ENCODE results near the gene ABCG1. TPM values are rescaled to one million over a fixed set of nuclear protein-coding genes. Genes with fewer than 3 reads are reported as not detected.

ABCG1 gene
- total RNA-seq, 4 donors from 2014 or later, result 16.1 to 25.9 (median 20.0) TPM

DNA sequence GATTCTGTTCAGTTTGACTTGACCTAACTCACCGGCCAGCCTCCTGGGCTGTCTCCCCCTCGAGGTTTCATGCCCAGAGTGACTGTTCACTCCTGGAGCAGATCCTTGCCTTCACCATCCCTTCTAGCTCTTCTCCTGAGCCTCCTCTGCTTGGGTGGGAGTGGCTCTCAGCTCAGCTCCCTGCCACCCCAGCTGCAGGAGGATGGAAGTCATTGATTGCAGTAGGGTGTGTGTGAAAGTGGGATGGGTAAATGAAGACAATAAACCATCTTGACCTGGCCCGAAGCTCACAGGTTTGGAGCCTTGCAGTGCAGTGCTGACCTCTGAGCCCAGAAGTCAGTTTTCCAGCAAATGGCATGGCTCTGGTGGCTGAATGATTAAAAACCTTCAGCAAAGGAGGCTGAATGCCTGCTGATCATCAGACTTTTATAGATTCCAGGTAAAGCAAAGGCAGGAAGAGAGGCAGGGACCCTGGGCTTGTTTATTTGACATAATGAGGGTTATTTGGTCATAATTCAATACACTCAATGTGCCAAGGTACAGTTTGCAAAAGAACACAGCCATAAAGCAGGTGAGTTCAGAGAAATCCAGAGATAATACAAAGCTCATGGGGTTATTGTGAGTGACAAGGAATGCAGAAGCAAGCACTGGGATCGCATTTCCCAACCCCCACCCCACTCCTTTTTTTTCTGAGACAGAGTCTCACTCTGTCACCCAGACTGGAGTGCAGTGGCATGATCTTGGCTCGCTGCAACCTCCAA lies 113.8 kb downstream of the ABCG1 start:
- intact Hi-C loops (cut with DNase I), result no loop called here
- no peak overlapping the region for H3K4me3 ChIP-seq
- H3K27ac ChIP-seq (replicated peaks in 1 of 4), result no peak overlapping the region
- peaks cover 0 to 4% (median under 1%) of the 10 kb centered on the region in 4 donors for H3K4me1 ChIP-seq
- DNase-seq (ENCODE audit: extremely low spot score), result no peak
- no peaks in the 10 kb centered on the region for H3K36me3 ChIP-seq
- no peak for TF ChIP-seq POLR2A (IDR thresholded peaks at IDR 0.05; ENCODE audit: low read depth)
- TF ChIP-seq, protein P1, sequence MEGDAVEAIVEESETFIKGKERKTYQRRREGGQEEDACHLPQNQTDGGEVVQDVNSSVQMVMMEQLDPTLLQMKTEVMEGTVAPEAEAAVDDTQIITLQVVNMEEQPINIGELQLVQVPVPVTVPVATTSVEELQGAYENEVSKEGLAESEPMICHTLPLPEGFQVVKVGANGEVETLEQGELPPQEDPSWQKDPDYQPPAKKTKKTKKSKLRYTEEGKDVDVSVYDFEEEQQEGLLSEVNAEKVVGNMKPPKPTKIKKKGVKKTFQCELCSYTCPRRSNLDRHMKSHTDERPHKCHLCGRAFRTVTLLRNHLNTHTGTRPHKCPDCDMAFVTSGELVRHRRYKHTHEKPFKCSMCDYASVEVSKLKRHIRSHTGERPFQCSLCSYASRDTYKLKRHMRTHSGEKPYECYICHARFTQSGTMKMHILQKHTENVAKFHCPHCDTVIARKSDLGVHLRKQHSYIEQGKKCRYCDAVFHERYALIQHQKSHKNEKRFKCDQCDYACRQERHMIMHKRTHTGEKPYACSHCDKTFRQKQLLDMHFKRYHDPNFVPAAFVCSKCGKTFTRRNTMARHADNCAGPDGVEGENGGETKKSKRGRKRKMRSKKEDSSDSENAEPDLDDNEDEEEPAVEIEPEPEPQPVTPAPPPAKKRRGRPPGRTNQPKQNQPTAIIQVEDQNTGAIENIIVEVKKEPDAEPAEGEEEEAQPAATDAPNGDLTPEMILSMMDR (IDR thresholded peaks at IDR 0.05), result no peak
- TF ChIP-seq POLR2AphosphoS5 (IDR thresholded peaks at IDR 0.05), result no peak
- no peak for TF ChIP-seq EP300 (IDR thresholded peaks at IDR 0.05)
- WGBS, result 77% methylated on average over 5 of the region's 5 CpGs
- peaks cover 0 to 12% (median 6%) of the 10 kb centered on the region in 4 donors for H3K9me3 ChIP-seq
- H3K27me3 ChIP-seq, result peaks cover 0 to 23% (median 4%) of the 10 kb centered on the region in 4 donors

DNA sequence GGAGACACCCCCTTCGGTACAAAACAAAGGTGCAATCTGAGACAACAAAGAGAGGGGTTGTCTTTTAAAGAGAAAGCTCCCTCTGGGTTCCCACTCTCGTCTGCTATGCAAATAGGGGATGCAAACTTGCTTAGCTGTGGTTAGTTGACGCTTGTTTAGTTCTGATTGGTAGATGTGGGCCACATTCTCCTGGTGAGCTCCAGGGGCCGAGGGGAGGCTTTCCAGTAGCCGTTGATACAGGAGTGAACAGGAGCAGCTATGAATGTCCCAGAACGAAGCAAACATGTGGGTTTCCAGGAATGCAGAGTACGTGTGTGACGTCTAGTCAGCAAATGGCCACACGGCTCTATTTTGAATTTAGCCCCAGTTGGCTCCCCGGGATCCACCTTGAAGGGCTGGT lies 117.1 kb downstream of the ABCG1 start:
- Histone ChIP-seq H3K36me3 (no peaks in the 10 kb centered on the region), H3K4me1 (peaks cover 0 to 14% (median 9%) of the 10 kb centered on the region in 4 donors), H3K27me3 (peaks cover 0 to 23% (median 4%) of the 10 kb centered on the region in 4 donors), H3K9me3 (peaks cover 0 to 10% (median 5%) of the 10 kb centered on the region in 4 donors), H3K27ac (replicated peaks in 1 of 4) (no peak overlapping the region), H3K4me3 (no peak overlapping the region)
- TF ChIP-seq POLR2AphosphoS5 (IDR thresholded peaks at IDR 0.05) (no peak), POLR2A (IDR thresholded peaks at IDR 0.05; ENCODE audit: low read depth) (no peak), EP300 (IDR thresholded peaks at IDR 0.05) (no peak)
- TF ChIP-seq, protein P1 (IDR thresholded peaks at IDR 0.05), result no peak
- intact Hi-C loops (cut with DNase I), result no loop called here
- no peak for DNase-seq (ENCODE audit: extremely low spot score)
- WGBS, result 42% methylated on average over 10 of the region's 10 CpGs

DNA sequence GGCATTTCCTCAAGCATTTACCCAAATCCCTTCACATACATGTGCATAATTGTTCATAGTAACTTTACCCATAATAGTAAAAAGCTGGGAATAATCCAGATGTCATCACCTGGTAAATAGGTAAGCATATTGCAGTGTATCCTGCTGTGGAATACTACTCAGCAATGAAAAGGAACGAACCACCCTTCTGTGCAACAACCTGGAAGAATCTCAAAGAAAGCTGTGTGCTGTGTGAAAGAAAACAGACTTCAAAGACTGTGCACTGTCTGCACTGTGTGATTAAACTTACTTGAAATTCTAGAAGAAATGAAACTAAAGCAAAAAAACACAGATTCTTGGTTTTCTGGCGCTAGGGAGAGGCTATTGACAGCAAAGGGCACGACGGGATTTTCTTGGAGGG lies 118.3 kb downstream of the ABCG1 start:
- peaks cover 0 to 14% (median 9%) of the 10 kb centered on the region in 4 donors for H3K4me1 ChIP-seq
- 91% methylated on average over 4 of the region's 4 CpGs for WGBS
- TF ChIP-seq, protein P1 (IDR thresholded peaks at IDR 0.05), result no peak
- TF ChIP-seq EP300 (IDR thresholded peaks at IDR 0.05) (no peak), POLR2AphosphoS5 (IDR thresholded peaks at IDR 0.05) (no peak), POLR2A (IDR thresholded peaks at IDR 0.05; ENCODE audit: low read depth) (no peak)

DNA sequence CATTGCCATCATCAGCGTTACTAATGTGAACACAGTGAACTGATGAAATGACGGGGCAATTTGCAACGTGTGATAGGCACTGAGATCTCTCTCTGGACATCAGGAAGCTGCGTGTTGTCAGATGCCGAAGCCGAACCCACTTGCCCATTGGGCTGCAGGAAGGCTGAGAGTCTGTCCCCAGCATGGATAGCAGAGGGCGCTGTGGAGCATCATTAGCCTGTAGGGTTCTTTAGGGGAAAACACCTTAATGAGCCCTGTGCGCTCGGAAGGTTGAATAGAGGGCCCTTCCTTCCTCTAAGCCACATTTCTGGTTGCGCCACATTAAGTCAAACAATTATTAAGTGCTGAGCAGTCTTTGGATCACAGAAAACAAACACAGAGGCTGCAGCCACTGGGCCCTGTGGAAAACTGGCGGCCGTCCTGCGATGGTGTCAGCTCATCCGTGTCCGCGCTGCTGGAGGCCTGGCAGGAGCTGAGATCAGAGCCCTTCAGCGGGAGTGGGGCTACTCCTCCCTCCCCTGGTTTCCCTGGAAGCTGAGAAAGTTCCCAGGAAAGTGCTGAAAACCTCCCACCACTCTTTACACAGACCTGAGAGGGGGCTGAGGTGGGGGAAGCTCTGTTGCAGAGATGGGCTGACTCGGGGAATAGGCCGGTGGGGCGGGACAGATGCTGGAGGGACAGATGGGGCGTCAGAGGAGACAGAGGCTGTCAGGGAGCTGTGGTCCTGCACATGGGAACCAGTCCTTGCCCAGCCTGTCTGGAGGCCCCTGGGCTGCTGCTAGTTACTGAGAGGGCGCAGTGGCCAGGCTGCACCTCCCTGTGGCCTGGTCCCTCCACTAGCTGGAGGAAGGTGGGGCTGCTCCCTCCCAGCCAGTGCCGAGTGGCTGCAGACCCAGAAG lies 119.1 kb downstream of the ABCG1 start:
- H3K27me3 ChIP-seq, result peaks cover 0 to 13% (median 4%) of the 10 kb centered on the region in 4 donors
- H3K27ac ChIP-seq (replicated peaks in 1 of 4), result peak overlapping the region in 1 of 4 donors; percentile 45
- peak in 1 of 2 donors; percentile 48 for TF ChIP-seq POLR2AphosphoS5 (IDR thresholded peaks at IDR 0.05)
- no peak for TF ChIP-seq POLR2A (IDR thresholded peaks at IDR 0.05; ENCODE audit: low read depth)
- TF ChIP-seq, protein P1 (IDR thresholded peaks at IDR 0.05), result peak; percentile 58 to 74 (median 61)
- TF ChIP-seq EP300 (IDR thresholded peaks at IDR 0.05), result no peak
- no peak for DNase-seq (ENCODE audit: extremely low spot score)
- no peaks in the 10 kb centered on the region for H3K9me3 ChIP-seq
- 29% methylated on average over 16 of the region's 23 CpGs for WGBS
- peaks cover 0 to 14% (median 9%) of the 10 kb centered on the region in 4 donors for H3K4me1 ChIP-seq
- H3K4me3 ChIP-seq, result peak overlapping the region in 3 of 4 donors; percentile 9 to 28 (median 17)
- H3K36me3 ChIP-seq, result no peaks in the 10 kb centered on the region
- intact Hi-C loops (cut with DNase I), result no loop called here

More for the DNA sequence above, 118.3 kb downstream of the ABCG1 start:
- no peaks in the 10 kb centered on the region for H3K36me3 ChIP-seq
- no peaks in the 10 kb centered on the region for H3K9me3 ChIP-seq
- no peak overlapping the region for H3K4me3 ChIP-seq
- H3K27ac ChIP-seq (replicated peaks in 1 of 4), result no peak overlapping the region
- no peak for DNase-seq (ENCODE audit: extremely low spot score)
- H3K27me3 ChIP-seq, result peaks cover 0 to 21% (median 4%) of the 10 kb centered on the region in 4 donors
- intact Hi-C loops (cut with DNase I), result no loop called here

Measured in esophagus muscularis mucosa (tissue), 4 donors.